ENCODE results near the gene DNAH17. TPM values are rescaled to one million over a fixed set of nuclear protein-coding genes. Genes with fewer than 3 reads are reported as not detected.

The DNAH17 gene
- total RNA-seq, 4 donors from 2014 or later, result under 0.01 TPM; not detected in 2

- DNase-seq (ENCODE audit: low spot score in 2 of 2), result no peak
- TF ChIP-seq EP300 (IDR thresholded peaks at IDR 0.05) (no peak), POLR2A (IDR thresholded peaks at IDR 0.05) (no peak)
- TF ChIP-seq, protein P1, sequence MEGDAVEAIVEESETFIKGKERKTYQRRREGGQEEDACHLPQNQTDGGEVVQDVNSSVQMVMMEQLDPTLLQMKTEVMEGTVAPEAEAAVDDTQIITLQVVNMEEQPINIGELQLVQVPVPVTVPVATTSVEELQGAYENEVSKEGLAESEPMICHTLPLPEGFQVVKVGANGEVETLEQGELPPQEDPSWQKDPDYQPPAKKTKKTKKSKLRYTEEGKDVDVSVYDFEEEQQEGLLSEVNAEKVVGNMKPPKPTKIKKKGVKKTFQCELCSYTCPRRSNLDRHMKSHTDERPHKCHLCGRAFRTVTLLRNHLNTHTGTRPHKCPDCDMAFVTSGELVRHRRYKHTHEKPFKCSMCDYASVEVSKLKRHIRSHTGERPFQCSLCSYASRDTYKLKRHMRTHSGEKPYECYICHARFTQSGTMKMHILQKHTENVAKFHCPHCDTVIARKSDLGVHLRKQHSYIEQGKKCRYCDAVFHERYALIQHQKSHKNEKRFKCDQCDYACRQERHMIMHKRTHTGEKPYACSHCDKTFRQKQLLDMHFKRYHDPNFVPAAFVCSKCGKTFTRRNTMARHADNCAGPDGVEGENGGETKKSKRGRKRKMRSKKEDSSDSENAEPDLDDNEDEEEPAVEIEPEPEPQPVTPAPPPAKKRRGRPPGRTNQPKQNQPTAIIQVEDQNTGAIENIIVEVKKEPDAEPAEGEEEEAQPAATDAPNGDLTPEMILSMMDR (IDR thresholded peaks at IDR 0.05), result no peak
- no peaks in the 10 kb centered on the region for H3K4me1 ChIP-seq
- H3K36me3 ChIP-seq, result no peaks in the 10 kb centered on the region
- H3K4me3 ChIP-seq, result no peak overlapping the region
- H3K27me3 ChIP-seq, result no peaks in the 10 kb centered on the region
- no peak overlapping the region for H3K27ac ChIP-seq
- H3K9me3 ChIP-seq, result no peaks in the 10 kb centered on the region
- WGBS, 2 donors, result 92 to 98% methylated on average over 21 to 22 of the region's 22 CpGs
Measured at GRCh38 chr17:78560731-78561130, 16.5 kb downstream of the DNAH17 start.

DNA sequence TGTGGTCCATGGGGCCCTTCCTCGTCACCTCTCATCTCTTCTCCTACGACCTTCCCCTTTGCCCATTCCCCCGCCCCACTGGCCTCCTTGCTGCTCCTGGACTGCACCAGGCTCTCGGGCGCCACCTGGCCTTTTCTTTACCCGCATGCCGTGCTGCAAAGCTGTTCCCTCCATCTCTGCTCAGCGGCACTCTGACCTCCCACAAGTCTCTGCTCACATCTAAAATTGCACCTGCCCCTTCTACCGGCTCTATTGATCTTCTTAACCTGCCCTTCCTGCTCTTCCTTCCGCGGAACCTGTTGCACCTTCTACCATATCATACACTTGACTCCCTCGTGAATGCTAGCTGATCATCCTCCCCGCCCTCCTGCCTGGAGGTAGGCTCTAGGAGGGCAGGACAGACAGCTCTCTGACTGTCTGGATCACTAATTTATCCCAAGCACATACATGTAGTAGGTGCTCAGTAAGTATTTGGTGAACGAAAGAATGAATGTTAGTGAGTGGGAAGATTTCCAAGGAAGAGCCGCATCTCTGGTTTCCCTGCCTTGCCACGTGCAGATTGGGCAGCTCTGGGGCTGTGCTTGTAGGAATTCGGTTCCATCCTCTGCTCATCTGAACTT lies 17.3 kb downstream of the DNAH17 start:
- Histone ChIP-seq H3K9me3 (no peaks in the 10 kb centered on the region), H3K36me3 (no peaks in the 10 kb centered on the region), H3K4me1 (no peaks in the 10 kb centered on the region), H3K27ac (no peak overlapping the region), H3K4me3 (no peak overlapping the region), H3K27me3 (no peaks in the 10 kb centered on the region)
- no peak for TF ChIP-seq EP300 (IDR thresholded peaks at IDR 0.05)
- TF ChIP-seq, protein P1 (IDR thresholded peaks at IDR 0.05), result no peak
- DNase-seq (ENCODE audit: low spot score in 2 of 2), result no peak
- whole genome bisulfite sequencing, 2 donors, result 52 to 62% methylated on average over 17 of the region's 17 CpGs

- no peak overlapping the region for H3K4me3 ChIP-seq
- H3K4me1 ChIP-seq, result no peaks in the 10 kb centered on the region
- H3K27me3 ChIP-seq, result no peaks in the 10 kb centered on the region
- DNase-seq (ENCODE audit: low spot score in 2 of 2), result no peak
- no peak overlapping the region for H3K27ac ChIP-seq
- 79% methylated on average over 5 of the region's 5 CpGs for WGBS, 2 donors
- no peaks in the 10 kb centered on the region for H3K9me3 ChIP-seq
- H3K36me3 ChIP-seq, result no peaks in the 10 kb centered on the region
- TF ChIP-seq POLR2A (IDR thresholded peaks at IDR 0.05) (no peak), EP300 (IDR thresholded peaks at IDR 0.05) (no peak)
- TF ChIP-seq, protein P1 (IDR thresholded peaks at IDR 0.05), result no peak
Measured at GRCh38 chr17:78558989-78559388, 18.2 kb downstream of the DNAH17 start.

GRCh38 chr17:78558181-78558850 lies 18.9 kb downstream of the DNAH17 start:
- 76 to 80% methylated on average over 10 of the region's 10 CpGs for WGBS, 2 donors
- H3K9me3 ChIP-seq, result no peaks in the 10 kb centered on the region
- H3K4me1 ChIP-seq, result no peaks in the 10 kb centered on the region
- H3K4me3 ChIP-seq, result no peak overlapping the region
- no peak for DNase-seq (ENCODE audit: low spot score in 2 of 2)
- no peaks in the 10 kb centered on the region for H3K27me3 ChIP-seq
- no peak overlapping the region for H3K27ac ChIP-seq
- TF ChIP-seq EP300 (IDR thresholded peaks at IDR 0.05) (no peak), POLR2A (IDR thresholded peaks at IDR 0.05) (no peak)
- TF ChIP-seq, protein P1 (IDR thresholded peaks at IDR 0.05), result no peak
- no peaks in the 10 kb centered on the region for H3K36me3 ChIP-seq

- no peak for DNase-seq (ENCODE audit: low spot score in 2 of 2)
- Histone ChIP-seq H3K4me3 (no peak overlapping the region), H3K27me3 (no peaks in the 10 kb centered on the region), H3K36me3 (no peaks in the 10 kb centered on the region), H3K9me3 (no peaks in the 10 kb centered on the region), H3K4me1 (no peaks in the 10 kb centered on the region), H3K27ac (no peak overlapping the region)
- no peak for TF ChIP-seq POLR2A (IDR thresholded peaks at IDR 0.05)
- TF ChIP-seq, protein P1 (IDR thresholded peaks at IDR 0.05), result no peak
- TF ChIP-seq EP300 (IDR thresholded peaks at IDR 0.05), result no peak
- 40 to 46% methylated on average over 2 of the region's 2 CpGs for WGBS, 2 donors
Measured at GRCh38 chr17:78557598-78558039, 19.6 kb downstream of the DNAH17 start.
